HepG2 (cell line): ENCODE data around the gene POLR1G. TPM values are rescaled to one million over a fixed set of nuclear protein-coding genes. Genes with fewer than 3 reads are reported as not detected.

ENCODE experiments used
- FOXP4 ChIP-seq: sonication (generic); formaldehyde crosslinking; IDR thresholded peaks from 2 replicates; pipeline ENCODE4 v1.4.0; 2020; ENCODE audit warnings: missing genetic modification reagents
- GATAD2A ChIP-seq: IDR thresholded peaks from 2 replicates; pipeline ENCODE4 v1.6.1; 2016
- HOXA3 ChIP-seq: sonication (generic); formaldehyde crosslinking; IDR thresholded peaks from 2 replicates; pipeline ENCODE4 v1.5.0; 2020; ENCODE audit warnings: missing genetic modification reagents
- JUND ChIP-seq: sonication (generic); formaldehyde crosslinking; IDR thresholded peaks from 2 replicates; pipeline ENCODE4 v1.8.0; 2022; ENCODE audit warnings: mild to moderate bottlenecking, missing genetic modification reagents
- LCORL ChIP-seq, 2 experiments: fragments of 450-650 bp in 1 of 2; sonication (generic) in 1 of 2; formaldehyde crosslinking in 1 of 2; IDR thresholded peaks; 2 replicates each; pipeline versions ENCODE4 v1.5.0 to v1.6.1; 2017 to 2020; ENCODE audit warnings: antibody characterized with exemption in 1 of 2, missing genetic modification reagents in 1 of 2
- MAFK ChIP-seq, 2 experiments: IDR thresholded peaks in 1 of 2; conservative IDR thresholded peaks in 1 of 2; 2 replicates each; pipeline ENCODE4 v1.6.1; 2011; ENCODE audit warnings: improper control_type of control experiment in 2 of 2, low read length in 2 of 2
- MIER3 ChIP-seq: IDR thresholded peaks from 2 replicates; pipeline ENCODE4 v1.6.1; 2016; ENCODE audit warnings: missing compliant biosample characterization, borderline replicate concordance
- NCOA2 ChIP-seq: sonication (generic); formaldehyde crosslinking; IDR thresholded peaks from 2 replicates; pipeline ENCODE4 v1.8.0; 2022; ENCODE audit warnings: inconsistent platforms
- PITX1 ChIP-seq: sonication (generic); formaldehyde crosslinking; IDR thresholded peaks from 2 replicates; pipeline ENCODE4 v1.5.1; 2020; ENCODE audit warnings: mild to moderate bottlenecking, missing genetic modification reagents
- STAG1 ChIP-seq: sonication (generic); formaldehyde crosslinking; IDR thresholded peaks from 2 replicates; pipeline ENCODE4 v1.4.0; 2020; ENCODE audit warnings: missing genetic modification reagents
- TGIF2 ChIP-seq: IDR thresholded peaks from 2 replicates; pipeline ENCODE4 v1.6.1; 2016; ENCODE audit warnings: control low read depth, missing compliant biosample characterization
- ZMYM2 ChIP-seq: sonication (generic); formaldehyde crosslinking; IDR thresholded peaks from 2 replicates; pipeline ENCODE4 v1.8.0; 2022; ENCODE audit warnings: mild to moderate bottlenecking, missing genetic modification reagents
- ZNF331 ChIP-seq: sonication (generic); formaldehyde crosslinking; IDR thresholded peaks from 2 replicates; pipeline ENCODE4 v1.4.0; 2020; ENCODE audit warnings: missing genetic modification reagents
- polyA plus RNA-seq, 8 experiments: library from polyadenylated mRNA; depleted of rRNA in 3 of 8; stranded (reverse) in 7 of 8; unstranded in 1 of 8; fragments of >200 nt; fragmentation: Illumina TruSeq in 4 of 8; extraction: Trizol in 4 of 8; gene quantifications; 2 replicates each; pipeline versions ENCODE4 v1.2.1 to v1.2.3, GENCODE V29; 2011 to 2016; ENCODE audit warnings: low read depth in 4 of 8, missing spikeins in 1 of 8, mixed read lengths in 1 of 8; ENCODE audit not compliant: insufficient read depth in 1 of 8
- total RNA-seq, 5 experiments: library from RNA; depleted of rRNA; stranded (reverse); fragments of >200 nt; fragmentation: Illumina TruSeq; extraction: Trizol; gene quantifications; 2 replicates each; pipeline ENCODE4 v1.2.3, GENCODE V29; 2016; ENCODE audit warnings: low read depth in 1 of 5
- TF ChIP-seq, protein P1 (sequence below): IDR thresholded peaks from 2 replicates; pipeline ENCODE4 v1.6.1; 2012; ENCODE audit warnings: low read length, improper control_type of control experiment
- TF ChIP-seq, protein P2 (sequence below): sonication (generic); formaldehyde crosslinking; IDR thresholded peaks from 2 replicates; pipeline ENCODE4 v1.4.0; 2020; ENCODE audit warnings: missing genetic modification reagents, mild to moderate bottlenecking, borderline replicate concordance
- TF ChIP-seq, protein P3 (sequence below): sonication (generic); formaldehyde crosslinking; conservative IDR thresholded peaks from 2 replicates; pipeline ENCODE4 v1.4.0; 2020; ENCODE audit warnings: mild to moderate bottlenecking, missing genetic modification reagents, moderate library complexity
- TF ChIP-seq, protein P4 (sequence below): IDR thresholded peaks from 2 replicates; pipeline ENCODE4 v1.6.1; 2012; ENCODE audit warnings: inconsistent platforms

The POLR1G gene
- total and polyA plus RNA-seq, 2 of the 13 experiments (the other 11 are each of a cell fraction or from before 2014, with no cell fraction given) = 3.5 to 20.8 TPM

DNA sequence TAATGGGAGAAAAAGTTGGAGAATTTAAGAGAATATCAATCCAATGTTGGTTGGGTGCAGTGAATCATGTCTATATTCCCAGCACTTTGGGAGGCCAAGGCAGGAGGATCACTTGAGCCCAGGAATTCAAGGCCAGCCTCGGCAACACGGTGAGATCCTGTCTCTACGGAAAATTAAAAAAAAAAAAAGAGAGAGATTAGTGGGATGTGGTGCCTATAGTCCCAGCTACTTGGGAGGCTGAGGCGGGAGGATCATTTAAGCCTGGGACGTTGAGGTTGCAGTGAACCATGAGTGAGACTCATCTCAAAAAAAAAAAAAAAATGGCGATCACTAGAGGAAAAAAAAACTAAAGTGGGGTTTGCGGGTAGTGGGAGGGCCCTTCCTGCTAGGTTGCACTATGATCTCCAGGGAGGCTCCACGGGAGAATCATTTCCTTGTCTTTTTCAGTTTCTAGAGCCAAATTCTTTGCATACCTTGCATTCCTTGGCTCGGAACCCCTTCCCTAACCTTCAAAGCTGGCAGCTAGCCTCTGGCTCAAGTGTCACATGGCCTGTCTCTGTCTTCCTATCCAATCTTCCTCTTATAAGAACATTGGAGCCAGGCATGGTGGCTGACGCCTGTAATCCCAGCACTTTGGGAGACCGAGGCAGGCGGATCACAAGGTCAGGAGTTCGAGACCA is 30.3 kb upstream of the POLR1G start (continued):
- TF ChIP-seq FOXP4 (peak; percentile 24; the same call in 1 of the 2 replicates), NCOA2 (CRISPR knock-in tag) (peak; percentile 63), MIER3 (CRISPR knock-in tag) (no peak), LCORL (IDR thresholded peaks at IDR 0.05) (0 out of 2 replicates have a peak, but pooled peaks have one; percentile 9), LCORL (CRISPR knock-in tag; IDR thresholded peaks at IDR 0.05) (peak; percentile 57; the same call in 1 of the 2 replicates), PITX1 (CRISPR knock-in tag) (peak; percentile 42), TGIF2 (no peak), MAFK (conservative IDR thresholded peaks at IDR 0.05 in 1 of 2, IDR thresholded peaks at IDR 0.05 in 1 of 2; ENCODE audit: low read length in 2 of 2) (peak; percentile 26 to 44; a peak in 3 of 4 replicates), GATAD2A (CRISPR knock-in tag) (peak; percentile 71), HOXA3 (CRISPR knock-in tag) (peak; percentile 57; the same call in 1 of the 2 replicates), JUND (no peak), STAG1 (CRISPR knock-in tag) (no peak), ZMYM2 (CRISPR knock-in tag) (peak; percentile 56; the same call in 1 of the 2 replicates), ZNF331 (0 out of 2 replicates have a peak, but pooled peaks have one; percentile 21)
- TF ChIP-seq, protein P1, sequence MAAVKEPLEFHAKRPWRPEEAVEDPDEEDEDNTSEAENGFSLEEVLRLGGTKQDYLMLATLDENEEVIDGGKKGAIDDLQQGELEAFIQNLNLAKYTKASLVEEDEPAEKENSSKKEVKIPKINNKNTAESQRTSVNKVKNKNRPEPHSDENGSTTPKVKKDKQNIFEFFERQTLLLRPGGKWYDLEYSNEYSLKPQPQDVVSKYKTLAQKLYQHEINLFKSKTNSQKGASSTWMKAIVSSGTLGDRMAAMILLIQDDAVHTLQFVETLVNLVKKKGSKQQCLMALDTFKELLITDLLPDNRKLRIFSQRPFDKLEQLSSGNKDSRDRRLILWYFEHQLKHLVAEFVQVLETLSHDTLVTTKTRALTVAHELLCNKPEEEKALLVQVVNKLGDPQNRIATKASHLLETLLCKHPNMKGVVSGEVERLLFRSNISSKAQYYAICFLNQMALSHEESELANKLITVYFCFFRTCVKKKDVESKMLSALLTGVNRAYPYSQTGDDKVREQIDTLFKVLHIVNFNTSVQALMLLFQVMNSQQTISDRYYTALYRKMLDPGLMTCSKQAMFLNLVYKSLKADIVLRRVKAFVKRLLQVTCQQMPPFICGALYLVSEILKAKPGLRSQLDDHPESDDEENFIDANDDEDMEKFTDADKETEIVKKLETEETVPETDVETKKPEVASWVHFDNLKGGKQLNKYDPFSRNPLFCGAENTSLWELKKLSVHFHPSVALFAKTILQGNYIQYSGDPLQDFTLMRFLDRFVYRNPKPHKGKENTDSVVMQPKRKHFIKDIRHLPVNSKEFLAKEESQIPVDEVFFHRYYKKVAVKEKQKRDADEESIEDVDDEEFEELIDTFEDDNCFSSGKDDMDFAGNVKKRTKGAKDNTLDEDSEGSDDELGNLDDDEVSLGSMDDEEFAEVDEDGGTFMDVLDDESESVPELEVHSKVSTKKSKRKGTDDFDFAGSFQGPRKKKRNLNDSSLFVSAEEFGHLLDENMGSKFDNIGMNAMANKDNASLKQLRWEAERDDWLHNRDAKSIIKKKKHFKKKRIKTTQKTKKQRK = no peak
- TF ChIP-seq, protein P2, sequence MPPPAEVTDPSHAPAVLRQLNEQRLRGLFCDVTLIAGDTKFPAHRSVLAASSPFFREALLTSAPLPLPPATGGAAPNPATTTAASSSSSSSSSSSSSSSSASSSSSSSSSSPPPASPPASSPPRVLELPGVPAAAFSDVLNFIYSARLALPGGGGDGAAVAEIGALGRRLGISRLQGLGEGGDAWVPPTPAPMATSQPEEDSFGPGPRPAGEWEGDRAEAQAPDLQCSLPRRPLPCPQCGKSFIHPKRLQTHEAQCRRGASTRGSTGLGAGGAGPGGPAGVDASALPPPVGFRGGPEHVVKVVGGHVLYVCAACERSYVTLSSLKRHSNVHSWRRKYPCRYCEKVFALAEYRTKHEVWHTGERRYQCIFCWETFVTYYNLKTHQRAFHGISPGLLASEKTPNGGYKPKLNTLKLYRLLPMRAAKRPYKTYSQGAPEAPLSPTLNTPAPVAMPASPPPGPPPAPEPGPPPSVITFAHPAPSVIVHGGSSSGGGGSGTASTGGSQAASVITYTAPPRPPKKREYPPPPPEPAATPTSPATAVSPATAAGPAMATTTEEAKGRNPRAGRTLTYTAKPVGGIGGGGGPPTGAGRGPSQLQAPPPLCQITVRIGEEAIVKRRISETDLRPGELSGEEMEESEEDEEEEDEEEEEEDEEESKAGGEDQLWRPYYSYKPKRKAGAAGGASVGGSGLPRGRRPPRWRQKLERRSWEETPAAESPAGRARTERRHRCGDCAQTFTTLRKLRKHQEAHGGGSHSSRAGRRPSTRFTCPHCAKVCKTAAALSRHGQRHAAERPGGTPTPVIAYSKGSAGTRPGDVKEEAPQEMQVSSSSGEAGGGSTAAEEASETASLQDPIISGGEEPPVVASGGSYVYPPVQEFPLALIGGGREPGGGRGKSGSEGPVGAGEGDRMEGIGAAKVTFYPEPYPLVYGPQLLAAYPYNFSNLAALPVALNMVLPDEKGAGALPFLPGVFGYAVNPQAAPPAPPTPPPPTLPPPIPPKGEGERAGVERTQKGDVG (CRISPR knock-in tag) = peak; percentile 34; the same call in 1 of the 2 replicates
- TF ChIP-seq, protein P3, sequence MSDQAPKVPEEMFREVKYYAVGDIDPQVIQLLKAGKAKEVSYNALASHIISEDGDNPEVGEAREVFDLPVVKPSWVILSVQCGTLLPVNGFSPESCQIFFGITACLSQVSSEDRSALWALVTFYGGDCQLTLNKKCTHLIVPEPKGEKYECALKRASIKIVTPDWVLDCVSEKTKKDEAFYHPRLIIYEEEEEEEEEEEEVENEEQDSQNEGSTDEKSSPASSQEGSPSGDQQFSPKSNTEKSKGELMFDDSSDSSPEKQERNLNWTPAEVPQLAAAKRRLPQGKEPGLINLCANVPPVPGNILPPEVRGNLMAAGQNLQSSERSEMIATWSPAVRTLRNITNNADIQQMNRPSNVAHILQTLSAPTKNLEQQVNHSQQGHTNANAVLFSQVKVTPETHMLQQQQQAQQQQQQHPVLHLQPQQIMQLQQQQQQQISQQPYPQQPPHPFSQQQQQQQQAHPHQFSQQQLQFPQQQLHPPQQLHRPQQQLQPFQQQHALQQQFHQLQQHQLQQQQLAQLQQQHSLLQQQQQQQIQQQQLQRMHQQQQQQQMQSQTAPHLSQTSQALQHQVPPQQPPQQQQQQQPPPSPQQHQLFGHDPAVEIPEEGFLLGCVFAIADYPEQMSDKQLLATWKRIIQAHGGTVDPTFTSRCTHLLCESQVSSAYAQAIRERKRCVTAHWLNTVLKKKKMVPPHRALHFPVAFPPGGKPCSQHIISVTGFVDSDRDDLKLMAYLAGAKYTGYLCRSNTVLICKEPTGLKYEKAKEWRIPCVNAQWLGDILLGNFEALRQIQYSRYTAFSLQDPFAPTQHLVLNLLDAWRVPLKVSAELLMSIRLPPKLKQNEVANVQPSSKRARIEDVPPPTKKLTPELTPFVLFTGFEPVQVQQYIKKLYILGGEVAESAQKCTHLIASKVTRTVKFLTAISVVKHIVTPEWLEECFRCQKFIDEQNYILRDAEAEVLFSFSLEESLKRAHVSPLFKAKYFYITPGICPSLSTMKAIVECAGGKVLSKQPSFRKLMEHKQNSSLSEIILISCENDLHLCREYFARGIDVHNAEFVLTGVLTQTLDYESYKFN (CRISPR knock-in tag) = peak; percentile 81
- TF ChIP-seq, protein P4, sequence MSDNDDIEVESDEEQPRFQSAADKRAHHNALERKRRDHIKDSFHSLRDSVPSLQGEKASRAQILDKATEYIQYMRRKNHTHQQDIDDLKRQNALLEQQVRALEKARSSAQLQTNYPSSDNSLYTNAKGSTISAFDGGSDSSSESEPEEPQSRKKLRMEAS = 0 out of 2 replicates have a peak, but pooled peaks have one; percentile 19
